DMS53 treated with DMSO at 0.1 percent for 48 hours (cell line): Measurements from ENCODE around the gene ANKH.

Source experiments
- DNase-seq: peaks from one replicate; lab custom pipeline; 2025; ENCODE audit not compliant: unreplicated experiment; lab: John Stamatoyannopoulos, UW

ANKH gene

DNA sequence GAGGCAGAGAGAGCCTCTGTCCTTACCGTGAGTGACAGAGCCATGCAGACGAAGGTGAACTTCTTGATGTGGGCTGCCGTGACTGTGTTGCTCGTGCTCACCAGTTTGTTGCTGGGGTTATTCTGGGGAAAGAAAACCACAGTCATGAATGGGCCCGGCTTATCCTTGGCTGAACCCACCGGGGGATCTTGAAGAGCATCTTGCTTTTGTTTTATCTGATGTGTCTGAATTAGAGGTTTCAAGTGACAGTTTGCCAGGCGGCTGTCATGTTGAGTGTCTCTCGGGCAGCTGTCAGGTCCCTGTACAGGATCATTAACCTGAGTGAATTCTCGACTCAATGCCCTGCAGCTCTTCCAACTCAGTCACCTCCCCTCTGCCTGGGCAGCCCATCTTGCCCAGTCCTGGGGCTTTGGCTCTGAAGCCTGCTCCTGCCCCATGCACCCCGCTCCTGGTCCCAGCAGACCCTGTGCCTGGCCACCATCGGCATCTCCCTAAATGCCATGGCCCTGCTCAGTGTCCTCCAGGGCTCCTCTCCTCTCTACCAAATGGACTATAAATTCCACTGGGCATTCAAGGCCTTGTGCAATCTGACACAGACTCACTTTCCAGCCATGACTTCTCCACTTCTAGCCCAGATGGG lies 129.7 kb downstream of the ANKH start:
- DNase-seq: no peak

DNA sequence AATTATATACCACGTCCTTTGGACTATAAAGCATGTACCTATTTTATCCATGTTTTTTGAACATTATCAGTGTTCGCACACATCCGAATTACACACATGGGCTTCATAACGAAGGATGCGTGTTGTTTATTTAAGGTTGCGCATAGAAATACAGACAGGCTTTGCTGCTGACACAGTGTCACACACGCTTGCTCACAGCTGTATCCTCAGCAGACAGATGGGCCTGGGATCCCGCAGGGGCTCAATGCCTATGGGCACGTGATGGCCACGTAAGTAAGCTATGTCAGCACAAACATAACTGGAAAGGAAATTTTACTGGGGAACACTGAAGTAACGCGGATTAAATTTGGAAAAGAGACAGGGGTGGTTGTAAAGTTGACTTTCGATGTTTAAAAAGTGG lies 130.4 kb downstream of the ANKH start:
- DNase-seq: no peak

DNA sequence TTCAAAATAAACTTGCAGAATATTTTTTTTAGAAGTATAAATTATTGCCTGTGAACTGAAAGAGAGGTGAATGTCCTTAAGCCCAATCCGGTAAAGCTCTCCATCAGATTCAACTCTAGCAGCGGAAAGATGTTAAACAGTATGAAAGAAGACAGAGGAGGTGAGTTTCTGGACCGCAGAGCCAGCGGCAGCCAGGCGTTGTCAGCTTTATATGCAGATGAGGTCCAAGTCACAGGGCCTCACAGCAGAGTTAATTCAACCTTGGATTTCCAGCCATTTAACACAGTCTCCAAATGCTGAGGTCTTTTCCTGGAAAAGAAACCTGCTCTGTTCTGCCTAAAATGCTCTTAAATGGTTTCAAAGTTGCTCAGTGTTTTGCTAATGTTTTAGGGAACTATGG lies 131.6 kb downstream of the ANKH start:
- DNase-seq: no peak

DNA sequence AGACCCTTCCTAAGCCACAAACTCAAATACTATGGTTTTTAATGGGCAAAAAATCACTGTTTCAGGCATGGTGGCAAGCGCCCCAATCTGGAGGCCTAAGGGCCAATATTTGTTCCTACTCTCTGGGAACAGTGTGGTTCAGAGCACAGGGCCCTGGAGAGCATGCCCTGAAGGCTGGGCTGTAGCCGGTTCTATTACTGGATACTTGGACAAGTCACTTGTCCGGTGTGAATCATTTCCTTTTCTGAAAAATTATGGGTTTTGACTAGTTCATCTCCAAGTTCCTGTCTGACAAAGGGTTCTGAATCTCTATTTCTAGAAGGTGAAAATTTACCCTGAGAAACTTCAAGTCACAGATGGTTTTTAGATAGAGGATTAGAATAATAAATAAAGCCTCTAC lies 132.0 kb downstream of the ANKH start:
- DNase-seq: no peak

DNA sequence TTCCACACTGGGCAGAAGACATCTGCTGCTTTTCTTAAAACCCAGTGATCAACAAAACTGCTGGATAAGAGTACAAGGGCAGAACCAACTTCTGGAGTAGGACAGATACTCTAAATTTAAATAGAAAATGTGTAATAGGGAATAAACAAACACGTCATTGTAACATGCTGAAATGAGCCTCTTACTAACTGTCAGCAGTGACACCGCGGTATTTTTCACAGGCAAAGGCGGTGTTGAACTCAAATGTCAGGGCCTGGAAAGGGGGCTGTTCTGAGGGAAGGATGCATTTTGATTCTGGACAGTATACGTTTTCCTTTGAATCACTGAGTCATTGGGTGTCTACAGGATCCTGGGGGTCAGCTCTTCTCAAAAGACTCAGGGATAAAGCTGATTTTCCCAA lies 133.5 kb downstream of the ANKH start:
- no peak for DNase-seq

DNA sequence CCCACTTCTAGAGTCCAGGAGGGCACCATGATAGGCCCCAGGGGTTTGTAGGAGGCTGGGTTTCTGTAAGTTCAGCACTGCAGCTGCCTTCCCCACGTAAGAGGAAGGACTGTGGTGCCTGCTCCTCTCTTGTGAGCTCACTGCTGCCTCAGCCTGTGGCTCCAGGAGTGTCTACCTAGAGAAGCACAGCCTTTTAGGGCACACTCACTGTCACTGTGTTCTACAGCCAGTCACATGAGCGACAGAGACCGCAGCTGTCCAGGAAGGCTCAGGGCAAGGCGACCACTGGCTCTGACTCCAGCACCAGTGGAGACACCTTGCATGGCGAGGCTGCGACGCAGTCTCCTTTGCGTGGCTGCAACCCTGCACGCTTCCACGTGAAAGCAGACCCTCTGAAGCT lies 134.3 kb downstream of the ANKH start:
- DNase-seq: no peak

DNA sequence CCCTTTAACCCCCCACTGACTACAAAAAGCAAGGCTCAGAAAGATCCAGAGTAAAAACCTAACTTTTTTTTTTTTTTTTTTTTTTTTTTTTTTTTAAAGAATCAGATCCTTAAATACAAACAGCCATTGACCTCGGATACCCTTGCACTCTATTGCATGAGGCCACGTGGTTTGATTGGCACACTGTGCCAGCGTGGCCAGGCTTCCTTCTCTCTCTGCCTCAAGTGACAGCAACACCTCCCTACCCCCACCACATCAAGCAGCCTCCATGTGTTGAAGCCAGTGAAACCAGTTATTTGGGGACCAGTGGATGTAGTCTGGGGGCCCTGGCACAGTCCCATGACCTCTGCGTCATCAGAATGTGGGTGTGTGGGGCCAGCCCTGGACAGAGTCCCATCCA lies 135.6 kb downstream of the ANKH start:
- no peak for DNase-seq

DNA sequence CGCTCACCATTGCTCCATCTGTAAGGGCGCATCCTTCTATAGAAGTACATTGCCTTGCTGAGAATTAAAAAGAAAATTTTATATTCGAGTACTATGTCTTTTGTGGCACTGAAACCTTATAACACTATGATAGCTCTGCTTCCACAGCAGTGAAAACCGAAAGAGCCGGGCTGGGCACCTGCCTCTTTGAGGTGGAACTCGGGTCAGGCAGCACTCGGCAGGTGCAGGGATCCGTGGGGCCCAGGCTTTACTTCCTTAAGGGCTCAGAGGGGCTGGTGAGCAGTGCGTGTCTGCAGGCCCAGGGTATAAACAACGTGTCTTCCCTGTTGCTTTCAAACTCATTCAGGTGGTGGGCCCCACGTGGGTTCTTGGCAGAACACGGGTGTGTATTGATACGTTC lies 137.2 kb downstream of the ANKH start:
- no peak for DNase-seq

DNA sequence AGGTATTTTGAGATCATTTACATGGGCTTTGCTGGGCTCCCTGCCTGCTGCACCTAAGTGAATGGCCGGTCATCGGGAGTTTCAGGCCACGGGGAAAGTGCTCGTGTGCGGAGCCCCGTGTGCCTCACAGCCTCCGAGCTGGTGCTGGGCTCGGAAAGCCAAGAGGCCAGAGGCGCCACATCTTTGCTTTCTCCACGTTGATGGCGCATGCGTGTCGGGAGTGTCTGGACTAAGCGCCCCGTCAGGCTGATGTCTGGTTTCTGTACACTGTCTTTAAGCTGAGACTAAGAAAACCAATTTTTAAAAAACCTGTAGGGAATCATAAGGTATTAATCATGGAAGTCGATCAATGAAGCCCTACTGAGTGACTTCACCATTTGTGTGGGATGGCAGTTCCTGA lies 137.9 kb downstream of the ANKH start:
- no peak for DNase-seq

DNA sequence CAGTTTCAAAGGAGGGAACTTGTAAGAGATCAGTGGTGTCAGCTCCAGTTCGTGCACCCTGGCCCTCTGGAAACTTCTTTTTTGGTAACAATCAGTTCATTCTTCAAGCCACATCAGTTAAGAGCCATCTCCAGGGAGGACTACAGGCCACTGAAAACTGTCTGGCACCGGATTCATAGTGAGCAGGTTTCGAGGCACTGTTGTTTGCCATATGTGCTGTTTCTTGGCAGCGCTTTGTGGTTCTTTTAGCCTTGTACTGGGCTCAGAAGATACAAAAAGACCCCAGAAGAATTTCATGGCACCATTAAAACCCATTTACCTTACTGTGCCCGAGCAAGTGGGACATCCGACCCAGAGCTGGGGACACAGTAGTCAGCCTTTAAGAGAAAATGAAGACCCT lies 138.6 kb downstream of the ANKH start:
- no peak for DNase-seq

DNA sequence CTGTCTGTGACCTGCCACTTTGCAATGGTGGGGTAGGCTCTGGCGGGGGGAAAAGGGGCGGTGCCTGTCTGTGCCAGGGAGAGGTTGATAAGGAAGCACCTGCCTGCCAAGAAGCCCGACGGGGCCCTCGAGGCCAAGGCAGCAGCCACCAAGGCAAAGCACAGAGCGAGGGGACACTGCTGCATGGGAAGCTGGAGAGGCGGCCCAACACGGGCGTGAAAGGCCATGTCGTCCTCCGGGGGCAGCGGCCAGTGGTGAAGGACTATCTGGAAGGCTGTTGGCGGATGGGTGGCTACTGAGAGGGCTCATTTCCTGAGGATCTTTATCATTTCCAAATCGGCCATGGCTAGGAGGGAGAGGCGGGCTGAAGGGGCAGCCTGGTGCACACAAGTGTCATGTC lies 140.7 kb downstream of the ANKH start:
- DNase-seq: no peak

DNA sequence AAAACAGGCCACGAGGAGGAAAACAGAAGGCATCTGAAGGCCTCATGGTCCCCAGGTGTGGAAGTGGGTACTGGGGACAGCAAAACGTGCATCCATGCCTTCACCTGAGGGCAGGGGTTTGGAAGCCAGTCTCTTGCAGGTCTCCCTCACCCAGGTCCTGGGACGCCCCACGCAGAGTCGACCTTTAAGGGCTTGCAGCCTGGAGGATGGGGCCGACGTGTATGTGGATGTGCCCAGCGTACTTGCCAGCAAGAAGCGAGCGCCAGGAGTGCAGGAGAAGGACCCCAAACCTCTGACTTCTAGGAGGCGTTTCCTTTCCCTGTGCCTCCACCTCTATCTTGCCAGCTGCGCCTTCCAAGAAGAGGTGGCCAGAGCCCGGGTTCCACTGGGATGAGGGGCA lies 141.1 kb downstream of the ANKH start:
- DNase-seq: no peak

DNA sequence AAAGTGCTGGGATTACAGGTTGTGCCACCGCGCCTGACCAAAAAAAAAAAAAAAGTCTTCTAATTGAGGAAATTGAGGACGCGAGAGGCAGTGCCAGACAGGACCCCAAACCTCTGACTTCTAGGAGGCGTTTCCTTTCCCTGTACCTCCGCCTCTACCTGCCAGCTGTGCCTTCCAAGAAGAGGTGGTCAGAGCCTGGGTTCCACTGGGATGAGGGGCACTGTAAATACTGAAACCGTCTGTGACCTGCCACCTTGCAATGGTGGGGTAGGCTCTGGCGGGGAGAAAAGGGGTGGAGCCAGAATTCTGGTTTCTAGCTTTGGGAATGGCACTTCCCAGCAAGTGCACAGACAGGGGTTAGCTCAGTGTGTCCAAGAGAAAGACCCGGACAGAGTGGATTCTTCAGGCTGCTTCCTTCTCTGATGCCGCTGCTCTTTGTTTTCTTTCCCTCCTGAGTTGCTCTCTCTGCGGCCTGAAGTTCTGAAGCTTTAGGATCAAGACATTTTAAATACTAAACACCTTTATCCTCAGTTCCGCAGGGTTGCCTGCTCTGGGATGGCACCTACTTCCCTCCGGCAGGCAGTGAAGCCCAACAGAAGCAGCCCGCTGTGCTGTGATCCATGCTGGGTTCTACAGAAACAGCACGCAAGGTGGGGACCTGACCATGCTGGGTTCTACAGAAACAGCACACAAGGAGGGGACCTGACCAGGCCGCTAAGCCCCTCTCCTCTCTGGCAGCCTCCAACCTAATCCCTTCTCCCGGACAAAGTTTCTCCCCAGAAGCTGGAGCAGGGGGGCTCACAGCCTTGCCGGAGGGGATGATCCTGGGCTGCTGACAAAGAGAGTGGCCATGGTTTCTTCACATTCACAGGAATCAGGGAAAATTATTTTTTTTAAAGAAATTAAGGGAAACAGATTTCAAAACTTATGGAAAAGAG lies 141.9 kb downstream of the ANKH start:
- DNase-seq: no peak

DNA sequence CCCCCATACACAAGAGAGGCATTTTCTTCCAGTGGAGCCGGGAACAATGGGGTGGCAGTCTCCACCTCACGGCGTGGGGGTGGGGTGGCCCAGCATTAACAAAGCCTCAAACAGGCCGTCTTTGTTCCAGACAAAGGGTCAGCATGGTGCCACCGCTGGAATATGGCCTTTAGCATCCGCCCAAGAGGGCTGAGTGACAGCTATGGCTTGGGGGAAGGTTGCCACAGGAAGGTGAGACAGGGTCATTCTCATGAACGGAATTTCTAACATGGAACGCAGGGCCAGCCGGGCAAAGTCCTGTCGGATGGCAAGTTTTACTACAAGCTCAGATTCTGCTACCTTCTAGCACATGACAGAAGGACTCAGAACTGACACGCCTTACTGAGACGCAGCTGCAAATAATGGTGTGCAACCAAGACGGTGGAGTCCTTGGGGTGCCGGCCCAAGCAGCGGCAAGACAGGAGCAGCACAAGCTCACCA lies 143.1 kb downstream of the ANKH start:
- DNase-seq: no peak

DNA sequence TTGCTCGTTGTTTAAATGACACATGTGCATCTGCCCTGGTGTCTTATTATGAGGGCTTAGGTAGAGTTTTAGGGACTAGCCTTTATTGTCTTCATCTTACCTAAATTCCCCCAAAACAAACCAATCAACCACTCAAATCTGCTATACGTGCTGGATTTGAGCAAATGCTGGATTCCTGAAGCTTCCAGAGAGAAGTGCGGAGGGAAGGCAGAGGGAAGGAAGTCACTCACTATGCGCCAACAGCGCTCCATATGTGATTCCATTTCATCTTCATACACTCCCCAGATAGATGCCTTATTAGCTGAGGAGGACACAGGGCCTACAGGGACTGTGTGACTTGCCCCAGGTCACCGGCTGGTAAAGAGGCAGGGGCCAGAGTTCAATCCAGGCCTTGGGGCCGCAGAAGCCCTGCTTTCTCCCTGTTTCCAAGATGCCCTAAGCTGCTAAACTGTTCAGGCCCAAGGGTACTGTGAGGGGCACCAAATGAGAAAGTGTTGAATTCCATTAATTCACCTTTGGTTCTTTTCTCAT lies 143.6 kb downstream of the ANKH start:
- DNase-seq: no peak

DNA sequence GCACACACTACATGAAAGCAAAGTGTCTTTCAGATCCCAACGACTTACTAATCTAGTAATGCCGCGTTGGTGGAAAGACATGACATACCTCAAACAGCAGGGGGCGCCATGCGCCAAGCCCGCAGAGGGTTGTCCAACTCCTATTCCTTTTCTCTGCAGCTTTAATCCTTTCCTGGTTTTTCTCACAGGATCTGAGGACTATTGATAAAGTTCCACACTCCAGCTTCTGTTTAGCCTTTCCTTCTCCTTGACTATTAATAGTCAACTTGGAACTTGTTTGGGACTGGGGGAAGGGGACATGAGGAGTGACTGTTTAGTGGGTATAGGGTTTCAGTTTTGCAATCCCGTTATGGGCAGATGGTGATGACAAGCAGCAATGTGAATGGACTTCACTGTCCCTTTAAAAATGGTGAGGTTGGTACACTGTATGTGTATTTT lies 144.1 kb downstream of the ANKH start:
- peak; percentile 84 for DNase-seq

DNA sequence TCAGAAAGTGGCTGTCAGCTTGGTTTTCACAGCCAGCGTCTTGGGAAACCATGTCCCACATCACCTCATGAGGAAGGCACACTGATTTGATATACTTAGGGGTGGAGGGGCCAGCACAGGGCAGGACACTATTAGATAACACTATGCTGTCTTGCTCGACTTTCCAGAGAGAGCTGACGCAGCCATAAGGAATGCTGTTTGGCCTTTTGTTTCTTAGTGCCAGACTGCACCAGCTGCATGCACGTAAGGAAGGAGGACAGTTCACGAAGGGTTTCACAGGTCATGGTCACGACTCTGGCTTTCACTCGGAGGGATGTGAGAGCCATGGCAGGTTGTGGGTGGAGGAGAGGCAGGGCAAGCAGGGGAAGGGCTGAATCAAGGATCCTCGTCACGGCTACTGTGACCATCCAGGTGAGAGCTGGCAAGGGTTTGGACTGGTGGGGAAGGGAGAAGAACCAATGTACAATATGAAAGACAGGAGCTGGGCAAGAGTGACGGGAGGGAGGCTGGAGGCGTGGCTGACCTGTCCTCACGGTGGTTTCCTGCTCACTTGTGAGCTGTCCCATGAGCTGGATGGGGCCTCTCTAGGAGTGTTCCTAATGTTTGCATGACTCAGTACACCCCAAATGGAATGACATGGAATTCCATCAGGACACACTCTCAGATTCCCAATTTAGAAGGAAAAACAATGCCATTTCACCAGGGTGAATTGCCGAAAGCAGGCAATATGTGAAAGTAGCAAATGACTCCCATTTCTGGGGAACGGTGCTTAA lies 145.3 kb downstream of the ANKH start:
- no peak for DNase-seq

DNA sequence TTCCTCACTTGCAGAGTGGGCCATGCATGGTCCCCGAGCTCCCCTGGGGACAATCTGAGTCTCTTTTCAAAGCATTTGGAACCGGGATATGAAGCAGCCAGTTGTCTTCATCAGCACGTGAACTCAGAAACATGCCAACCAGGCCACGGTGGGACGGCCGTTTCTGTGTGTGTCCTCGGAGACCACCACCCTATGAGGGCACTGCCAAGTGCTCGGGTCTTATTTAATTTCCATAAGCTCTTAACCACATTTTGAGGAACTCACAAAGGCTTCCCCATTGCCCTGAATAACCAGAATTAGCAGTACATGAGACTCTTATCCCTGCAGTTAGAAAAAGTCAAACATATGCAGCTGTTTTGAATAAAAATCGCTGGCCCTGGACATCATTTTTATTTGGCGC lies 146.9 kb downstream of the ANKH start:
- DNase-seq: no peak

DNA sequence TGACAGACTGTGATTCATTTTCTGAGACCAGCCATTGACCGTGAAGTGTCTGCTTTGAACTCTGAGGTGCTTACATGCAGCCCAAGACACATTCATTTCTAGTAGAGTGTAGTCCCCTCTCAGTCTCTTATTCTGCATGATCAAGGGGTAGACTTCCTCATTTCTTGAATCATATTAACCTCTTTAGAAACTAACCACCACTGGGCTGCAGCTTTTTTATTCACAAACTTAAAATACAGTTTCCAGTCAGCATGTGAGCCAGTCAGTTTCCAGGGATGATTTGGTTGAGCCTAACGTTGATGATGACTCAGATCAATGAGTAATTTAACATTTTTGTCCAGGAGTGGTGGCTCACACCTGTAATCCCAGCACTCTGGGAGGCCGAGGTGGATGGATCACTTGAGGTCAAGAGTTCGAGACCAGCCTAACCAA lies 147.9 kb downstream of the ANKH start:
- no peak for DNase-seq

DNA sequence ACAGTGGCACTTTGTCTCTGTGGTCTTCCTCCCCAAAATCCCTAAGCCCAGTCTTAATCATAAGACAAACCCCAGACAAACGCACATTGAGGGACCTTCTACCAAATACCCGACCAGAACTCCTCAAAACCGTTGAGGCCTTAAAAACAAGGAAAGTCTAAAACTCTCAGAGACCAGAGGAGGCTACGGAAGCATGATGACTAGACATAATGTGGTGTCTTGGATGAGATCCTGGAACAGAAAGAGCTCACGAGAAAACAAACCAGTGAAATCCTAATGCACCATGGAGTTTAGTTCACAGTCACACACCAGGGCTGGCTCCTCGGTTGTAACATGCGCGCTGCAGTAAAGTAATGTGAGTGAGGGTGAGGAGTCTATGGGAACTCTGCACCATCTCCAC lies 148.7 kb downstream of the ANKH start:
- no peak for DNase-seq

DNA sequence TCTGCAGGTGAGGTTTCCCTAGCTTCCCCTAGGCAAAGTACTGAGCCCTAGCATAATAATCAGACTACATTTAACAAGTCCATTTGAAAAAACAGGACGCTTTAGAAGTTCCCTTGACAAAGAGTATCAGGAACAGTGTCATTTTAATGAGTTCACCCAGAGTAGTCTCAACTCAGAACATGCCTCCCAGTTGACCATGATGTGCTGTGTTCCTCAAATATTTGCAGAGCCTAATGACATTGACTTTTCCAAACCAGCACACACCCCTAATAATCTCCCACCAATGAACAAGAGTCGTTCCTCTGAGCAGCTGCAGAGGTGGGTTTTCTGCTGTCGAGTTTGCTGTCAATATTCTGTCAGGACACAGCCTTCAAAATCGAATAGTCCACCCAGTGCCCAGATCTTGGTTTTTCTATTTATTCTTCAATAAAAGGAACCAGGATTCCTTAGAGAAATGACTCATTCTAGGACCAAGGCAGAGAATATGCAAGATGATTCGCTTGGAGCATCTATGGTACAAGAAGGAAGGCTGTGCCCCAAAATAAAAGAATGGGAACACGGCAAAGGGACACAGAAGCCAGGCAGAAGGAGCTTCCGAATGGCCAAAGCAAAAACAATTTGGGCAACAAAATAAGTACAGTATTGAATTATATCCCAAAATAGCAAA lies 149.5 kb downstream of the ANKH start:
- no peak for DNase-seq
